ENCODE data around the gene FAM193B. TPM values are rescaled to one million over a fixed set of nuclear protein-coding genes. Genes with fewer than 3 reads are reported as not detected.

Gene FAM193B
- total and polyA plus RNA-seq, 2 of the 13 experiments (the other 11 are each of a cell fraction or from before 2014, with no cell fraction given) = 21.2 to 40.9 TPM

GRCh38 chr5:177516601-177517568, 37.5 kb downstream of the FAM193B start, which contains the start of gene DDX41 (continued):
- TF ChIP-seq TFDP1 (CRISPR knock-in tag; IDR thresholded peaks at IDR 0.05; ENCODE audit: borderline replicate concordance) (peak; percentile 88), MAFG (CRISPR knock-in tag; IDR thresholded peaks at IDR 0.05) (no peak), SATB2 (CRISPR knock-in tag; IDR thresholded peaks at IDR 0.05) (0 out of 2 replicates have a peak, but pooled peaks have one; percentile 24), HIVEP1 (CRISPR knock-in tag; IDR thresholded peaks at IDR 0.05) (peak; percentile 55), SP2 (CRISPR knock-in tag; IDR thresholded peaks at IDR 0.05) (peak; percentile 88), GATAD2A (CRISPR knock-in tag; IDR thresholded peaks at IDR 0.05) (peak; percentile 85), ZNF12 (CRISPR knock-in tag; IDR thresholded peaks at IDR 0.05) (peak; percentile 6), ZFYVE20 (CRISPR knock-in tag; IDR thresholded peaks at IDR 0.05; ENCODE audit: borderline replicate concordance, low read depth) (no peak), HOXA7 (CRISPR knock-in tag; IDR thresholded peaks at IDR 0.05) (no peak), SRY (CRISPR knock-in tag; IDR thresholded peaks at IDR 0.05) (peak; percentile 83), ZNF282 (IDR thresholded peaks at IDR 0.05; ENCODE audit: partially characterized antibody) (no peak), HNRNPH1 (optimal IDR thresholded peaks at IDR 0.05; ENCODE audit: low read depth, low read length) (peak; percentile 40), HINFP (CRISPR knock-in tag; IDR thresholded peaks at IDR 0.05; ENCODE audit: low read depth) (peak; percentile 71; the same call in 1 of the 2 replicates), JUNB (CRISPR knock-in tag; IDR thresholded peaks at IDR 0.05; ENCODE audit: borderline replicate concordance) (peak; percentile 61; the same call in 1 of the 2 replicates), ZNF552 (CRISPR knock-in tag; IDR thresholded peaks at IDR 0.05; ENCODE audit: borderline replicate concordance) (peak; percentile 51; the same call in 1 of the 2 replicates), ZNF362 (CRISPR knock-in tag; IDR thresholded peaks at IDR 0.05; ENCODE audit: borderline replicate concordance) (peak; percentile 52; the same call in 1 of the 2 replicates), KMT2A (CRISPR knock-in tag; IDR thresholded peaks at IDR 0.05) (peak; percentile 96), JUND (CRISPR knock-in tag; IDR thresholded peaks at IDR 0.05) (peak; percentile 18; the same call in 1 of the 2 replicates), ZBTB46 (CRISPR knock-in tag; IDR thresholded peaks at IDR 0.05; ENCODE audit: borderline replicate concordance) (no peak), PRDM4 (CRISPR knock-in tag; IDR thresholded peaks at IDR 0.05; ENCODE audit: borderline replicate concordance) (0 out of 2 replicates have a peak, but pooled peaks have one; percentile 52)
